NB4 (cell line): ENCODE measurements around the gene NSMCE1.
"Not testable (repeated sequence)": the region's sequence is repeated elsewhere in the genome, so short reads cannot be mapped to it uniquely, and the experiment has no call there.

ENCODE experiments used
- DNase-seq: peaks from one replicate; pipeline ENCODE4 v3.0.0; 2010; ENCODE audit warnings: low read depth
- H3K4me3 ChIP-seq: one replicate; pipeline ENCODE4 v1.5.1; 2011; ENCODE audit warnings: mild to moderate bottlenecking, low read depth, low read length, moderate library complexity
- MYC ChIP-seq: IDR thresholded peaks from 2 replicates; pipeline ENCODE4 v1.6.1; 2011; ENCODE audit warnings: low read depth, low read length
- POLR2A ChIP-seq: IDR thresholded peaks from 2 replicates; pipeline ENCODE4 v1.6.1; 2011; ENCODE audit warnings: mild to moderate bottlenecking; ENCODE audit not compliant: insufficient read length; ENCODE audit errors: extremely low read depth
- TF ChIP-seq, protein P1 (sequence below): IDR thresholded peaks from 2 replicates; pipeline ENCODE4 v1.6.1; 2011; ENCODE audit warnings: low read depth, low read length
- TF ChIP-seq, protein P2 (sequence below): IDR thresholded peaks from one replicate; pipeline ENCODE4 v1.5.1; 2012; ENCODE audit warnings: low read depth, low read length

The NSMCE1 gene

DNA sequence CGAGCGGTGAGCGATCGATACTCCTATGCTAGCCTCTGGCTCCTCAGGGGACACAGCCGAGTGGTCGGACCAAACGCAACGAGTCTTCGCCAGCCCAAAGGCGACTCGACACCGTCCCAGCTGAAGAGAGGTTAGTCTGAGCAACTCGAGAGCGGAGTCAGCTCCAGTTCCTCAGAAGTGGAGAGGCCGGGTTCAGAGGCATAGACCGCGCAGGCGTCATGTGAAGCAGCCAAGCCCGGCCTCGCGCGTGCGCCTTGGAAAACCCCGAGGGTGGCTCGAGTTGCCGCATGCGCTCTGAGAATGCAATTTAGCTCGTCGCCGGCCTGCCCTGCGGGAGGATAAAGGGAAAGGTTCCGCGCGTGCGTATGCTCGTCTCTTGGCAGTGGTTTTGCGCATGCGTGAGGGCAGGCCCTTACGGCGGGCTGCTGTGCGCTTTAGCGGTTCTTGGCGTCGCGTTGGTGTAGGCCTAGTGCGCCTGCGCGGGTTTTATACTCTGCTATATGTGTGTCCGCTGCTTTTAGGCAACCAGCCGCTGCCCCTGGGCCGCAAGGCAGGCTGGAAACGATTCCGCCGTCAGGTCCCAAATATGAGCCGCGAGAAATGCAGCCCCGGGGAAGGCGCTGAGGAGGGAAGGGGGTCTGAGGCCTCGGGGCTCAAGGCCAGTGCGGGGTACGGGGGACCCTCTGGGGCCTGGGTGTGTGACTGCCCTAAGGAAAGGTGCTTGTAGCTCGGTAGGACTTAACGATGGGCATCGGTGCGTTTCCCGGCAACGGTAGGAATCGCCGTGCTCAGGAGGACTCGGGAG is 64.9 kb downstream of the NSMCE1 start, which contains the start of gene KDM8:
KDM8 (plus strand) TSS at position 20 of the 805 bp plus-strand sequence. CDS start 6,598 bp downstream, outside the sequence.
- peak; percentile 99 for DNase-seq
- peak; percentile 45; the same call in 1 of the 2 replicates for TF ChIP-seq MYC
- TF ChIP-seq, protein P1, sequence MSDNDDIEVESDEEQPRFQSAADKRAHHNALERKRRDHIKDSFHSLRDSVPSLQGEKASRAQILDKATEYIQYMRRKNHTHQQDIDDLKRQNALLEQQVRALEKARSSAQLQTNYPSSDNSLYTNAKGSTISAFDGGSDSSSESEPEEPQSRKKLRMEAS, result peak; percentile 81
- TF ChIP-seq, protein P2, sequence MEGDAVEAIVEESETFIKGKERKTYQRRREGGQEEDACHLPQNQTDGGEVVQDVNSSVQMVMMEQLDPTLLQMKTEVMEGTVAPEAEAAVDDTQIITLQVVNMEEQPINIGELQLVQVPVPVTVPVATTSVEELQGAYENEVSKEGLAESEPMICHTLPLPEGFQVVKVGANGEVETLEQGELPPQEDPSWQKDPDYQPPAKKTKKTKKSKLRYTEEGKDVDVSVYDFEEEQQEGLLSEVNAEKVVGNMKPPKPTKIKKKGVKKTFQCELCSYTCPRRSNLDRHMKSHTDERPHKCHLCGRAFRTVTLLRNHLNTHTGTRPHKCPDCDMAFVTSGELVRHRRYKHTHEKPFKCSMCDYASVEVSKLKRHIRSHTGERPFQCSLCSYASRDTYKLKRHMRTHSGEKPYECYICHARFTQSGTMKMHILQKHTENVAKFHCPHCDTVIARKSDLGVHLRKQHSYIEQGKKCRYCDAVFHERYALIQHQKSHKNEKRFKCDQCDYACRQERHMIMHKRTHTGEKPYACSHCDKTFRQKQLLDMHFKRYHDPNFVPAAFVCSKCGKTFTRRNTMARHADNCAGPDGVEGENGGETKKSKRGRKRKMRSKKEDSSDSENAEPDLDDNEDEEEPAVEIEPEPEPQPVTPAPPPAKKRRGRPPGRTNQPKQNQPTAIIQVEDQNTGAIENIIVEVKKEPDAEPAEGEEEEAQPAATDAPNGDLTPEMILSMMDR, result no peak
- TF ChIP-seq POLR2A, result peak; percentile 87

DNA sequence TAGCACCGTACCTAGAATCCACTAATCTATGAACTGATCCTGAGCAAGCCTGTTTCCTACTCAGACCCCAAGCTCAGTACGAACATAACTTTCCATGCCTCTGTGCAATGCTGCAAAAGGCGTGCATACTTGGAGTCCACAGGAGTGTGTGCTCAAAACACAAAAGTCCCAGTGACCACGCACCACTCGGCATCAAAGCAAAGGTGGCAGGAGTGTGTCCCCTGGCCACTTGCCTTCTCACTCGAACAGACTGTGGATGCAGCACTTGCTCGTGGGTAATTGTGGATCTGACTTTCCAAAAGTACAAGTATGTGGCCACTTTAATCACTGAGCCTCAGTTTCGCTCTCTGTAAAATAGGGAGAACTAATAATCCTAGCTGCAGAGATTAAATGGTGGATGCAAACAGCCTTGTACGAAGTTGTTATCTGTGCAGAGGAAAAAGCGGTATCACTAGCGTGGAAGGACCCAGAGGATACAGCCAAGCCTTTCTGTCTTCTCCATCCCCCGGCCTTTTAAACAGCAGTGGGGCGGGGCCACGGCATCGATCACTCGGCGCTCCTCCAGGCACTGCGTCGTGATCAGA is 65.6 kb downstream of the NSMCE1 start:
- TF ChIP-seq POLR2A (no peak), MYC (peak; percentile 72)
- TF ChIP-seq, protein P1, result peak; percentile 55
- TF ChIP-seq, protein P2, result no peak
- DNase-seq, result peak; percentile 92
- H3K4me3 ChIP-seq, result peak overlapping the region; percentile 88

More for the DNA sequence above, 64.9 kb downstream of the NSMCE1 start, which contains the start of gene KDM8:
- peak within 1 kb of the TSS; percentile 88 for H3K4me3 ChIP-seq

DNA sequence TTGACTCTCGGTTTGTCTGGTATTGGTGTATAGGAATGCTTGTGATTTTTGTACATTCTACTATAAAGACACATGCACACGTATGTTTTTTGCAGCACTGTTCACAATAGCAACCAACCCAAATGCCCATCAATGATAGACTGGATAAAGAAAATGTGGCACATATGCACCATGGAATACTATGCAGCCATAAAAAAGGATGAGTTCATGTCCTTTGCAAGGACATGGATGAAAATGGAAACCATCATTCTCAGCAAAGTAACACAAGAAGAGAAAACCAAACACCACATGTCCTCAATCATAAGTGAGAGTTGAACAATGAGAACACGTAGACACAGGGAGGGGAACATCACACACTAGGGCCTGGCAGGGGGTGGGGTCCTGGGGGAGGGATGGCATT is 67.7 kb downstream of the NSMCE1 start:
- H3K4me3 ChIP-seq, DNase-seq: not testable (repeated sequence)

DNA sequence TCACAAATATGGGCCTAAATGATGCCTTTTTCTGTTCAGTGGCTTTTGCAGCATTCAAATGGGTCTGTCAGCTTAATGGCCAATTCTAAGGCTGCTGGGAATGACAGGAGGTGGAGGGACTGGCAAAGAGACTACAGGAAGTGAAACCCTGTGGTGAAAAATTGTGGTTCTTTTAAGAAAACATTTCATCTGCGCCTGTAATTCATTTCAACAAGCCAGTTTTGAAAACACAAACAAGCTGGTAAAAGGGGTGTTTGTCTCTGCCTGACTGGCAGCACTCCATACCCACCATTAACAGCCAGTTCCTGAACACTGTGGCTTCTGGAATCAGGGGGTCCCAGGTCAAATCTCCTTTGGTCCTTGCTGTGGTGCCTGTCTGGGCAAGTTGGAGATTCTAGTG is 68.8 kb downstream of the NSMCE1 start:
- DNase-seq, result peak; percentile 81
- TF ChIP-seq, protein P1, result no peak
- TF ChIP-seq MYC (no peak), POLR2A (no peak)
- TF ChIP-seq, protein P2, result no peak
- H3K4me3 ChIP-seq, result no peak overlapping the region

DNA sequence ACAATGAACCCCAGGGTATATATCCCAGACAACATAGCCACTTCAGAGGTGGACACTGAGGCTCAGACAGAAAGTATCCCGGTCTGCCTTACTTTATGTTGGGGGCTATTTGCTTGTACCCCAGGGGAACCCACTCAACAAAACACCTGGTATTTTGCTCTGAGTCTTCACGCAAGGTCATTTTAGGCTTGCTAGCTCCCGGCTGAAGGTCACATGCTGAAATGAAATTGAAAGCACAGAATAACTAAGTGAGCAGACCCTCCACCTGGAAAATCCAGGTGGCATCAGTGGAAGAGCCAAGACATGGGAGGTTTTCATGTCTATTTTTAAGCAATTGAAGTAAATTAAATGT is 69.4 kb downstream of the NSMCE1 start:
- TF ChIP-seq, protein P1, result no peak
- TF ChIP-seq MYC (no peak), POLR2A (no peak)
- TF ChIP-seq, protein P2, result no peak
- no peak for DNase-seq
- no peak overlapping the region for H3K4me3 ChIP-seq

DNA sequence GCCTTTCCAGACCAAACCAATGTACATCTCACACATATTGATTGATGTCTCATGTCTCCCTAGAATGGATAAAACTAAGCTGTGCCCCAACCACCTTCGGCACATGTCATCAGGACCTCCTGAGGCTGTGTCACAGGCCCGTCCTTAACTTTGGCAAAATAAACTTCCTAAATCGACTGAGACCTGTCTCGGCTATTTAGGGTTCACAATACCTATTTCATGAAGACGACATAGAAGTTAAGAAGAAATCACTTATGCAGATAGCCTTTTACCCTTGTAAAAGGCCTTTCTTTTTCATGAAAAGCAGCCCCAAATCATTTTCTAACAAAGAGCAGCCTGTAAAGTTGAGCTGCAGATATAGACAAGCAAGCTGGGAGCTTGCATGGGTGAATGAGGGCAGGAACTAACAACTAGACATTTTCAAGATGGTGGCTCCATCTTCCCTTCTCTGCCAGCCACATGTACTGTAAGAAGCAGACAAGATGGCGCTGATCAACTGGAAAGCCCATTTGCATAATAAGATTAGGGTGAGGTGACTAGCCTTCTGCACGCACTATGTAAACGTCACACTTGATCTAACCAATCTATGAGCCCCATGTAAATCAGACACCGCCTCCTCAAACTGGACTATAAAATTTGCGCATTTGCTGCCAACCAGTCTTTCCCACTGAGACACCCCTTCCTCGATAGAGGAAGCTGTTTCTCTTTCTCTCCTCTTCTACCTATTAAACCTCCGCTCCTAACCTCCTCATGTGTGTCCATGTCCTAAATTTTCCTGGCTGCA is 69.9 kb downstream of the NSMCE1 start:
- TF ChIP-seq, protein P1, result no peak
- TF ChIP-seq MYC (no peak), POLR2A (no peak)
- TF ChIP-seq, protein P2, result no peak
- no peak overlapping the region for H3K4me3 ChIP-seq
- DNase-seq, result peak; percentile 59
